DND-41 (cell line): ENCODE data around the gene COL8A2.

Source experiments
- CTCF ChIP-seq: IDR thresholded peaks from 2 replicates; pipeline ENCODE4 v1.5.1; 2012; ENCODE audit warnings: borderline replicate concordance, low read length, moderate library complexity, mild to moderate bottlenecking; ENCODE audit not compliant: poor library complexity, severe bottlenecking; ENCODE audit errors: extremely low read depth
- EZH2 ChIP-seq: IDR thresholded peaks from 3 replicates; pipeline ENCODE4 v1.6.1; 2012; ENCODE audit warnings: borderline replicate concordance, low read depth, mild to moderate bottlenecking, moderate library complexity, low read length, inconsistent platforms; ENCODE audit not compliant: severe bottlenecking

GRCh38 chr1:36109041-36109679, 15.9 kb downstream of the COL8A2 start:
- TF ChIP-seq CTCF: no peak
- TF ChIP-seq EZH2: no peak
